NCI-H524 (cell line): Measurements from ENCODE around the gene RSF1.
A peak's percentile ranks its signal among the peaks of the same experiment; 100 is the strongest.
"Not testable (repeated sequence)": the region's sequence is repeated elsewhere in the genome, so short reads cannot be mapped to it uniquely, and the experiment has no call there.

Source experiments
- DNase-seq, 2 experiments: peaks; one replicate each; lab custom pipeline; 2025; lab: John Stamatoyannopoulos, UW

RSF1 gene

DNA sequence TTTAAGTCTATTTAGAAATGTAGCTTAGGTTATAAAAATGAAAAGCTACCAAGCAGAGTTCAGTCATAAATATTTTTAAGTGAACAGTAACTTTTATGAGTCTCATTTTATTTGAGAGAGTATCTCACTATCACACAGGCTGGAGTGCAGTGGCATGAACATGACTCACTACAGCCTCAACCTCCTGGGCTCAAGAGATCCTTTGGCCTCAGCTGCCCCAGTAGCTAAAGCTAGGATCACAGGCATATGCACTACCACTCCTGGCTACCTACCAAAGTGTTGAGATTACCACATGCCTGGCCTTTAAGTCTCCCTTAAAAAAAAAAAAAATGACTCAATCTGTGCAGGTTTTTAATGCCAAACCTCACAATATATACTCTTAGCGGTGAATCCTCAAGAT, 148.3 kb downstream of the RSF1 start:
- DNase-seq, result no peak

DNA sequence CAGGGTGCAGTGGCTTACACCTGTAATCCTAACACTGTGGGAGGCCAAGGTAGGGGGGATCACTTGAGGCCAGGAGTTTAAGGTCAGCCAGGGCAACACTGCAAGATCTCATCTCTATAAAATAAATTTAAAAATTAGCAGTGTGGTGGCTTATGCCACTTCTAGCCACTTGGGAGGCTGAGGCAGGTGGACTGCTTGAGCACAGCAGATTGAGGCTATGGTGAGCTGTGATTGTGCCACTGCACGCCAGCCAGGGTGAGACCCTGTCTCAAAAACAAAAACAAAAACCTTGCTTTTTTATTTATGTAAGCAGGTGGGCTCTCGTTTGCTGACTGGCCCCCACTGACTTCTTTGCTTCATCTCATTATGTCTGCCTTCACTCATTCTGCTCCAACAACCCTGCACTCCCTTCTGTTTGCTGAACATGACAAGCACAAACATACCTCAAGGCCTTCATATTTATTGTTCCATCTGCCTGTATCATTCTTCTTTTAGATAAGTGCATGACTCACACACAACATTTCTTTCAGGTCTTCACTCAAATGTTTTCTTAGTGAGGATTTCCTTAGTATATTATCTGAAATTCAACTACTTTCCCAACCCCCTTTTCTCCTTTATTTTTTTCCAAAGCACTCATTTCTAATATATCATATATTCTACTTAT, 150.5 kb downstream of the RSF1 start:
- DNase-seq, result no peak

DNA sequence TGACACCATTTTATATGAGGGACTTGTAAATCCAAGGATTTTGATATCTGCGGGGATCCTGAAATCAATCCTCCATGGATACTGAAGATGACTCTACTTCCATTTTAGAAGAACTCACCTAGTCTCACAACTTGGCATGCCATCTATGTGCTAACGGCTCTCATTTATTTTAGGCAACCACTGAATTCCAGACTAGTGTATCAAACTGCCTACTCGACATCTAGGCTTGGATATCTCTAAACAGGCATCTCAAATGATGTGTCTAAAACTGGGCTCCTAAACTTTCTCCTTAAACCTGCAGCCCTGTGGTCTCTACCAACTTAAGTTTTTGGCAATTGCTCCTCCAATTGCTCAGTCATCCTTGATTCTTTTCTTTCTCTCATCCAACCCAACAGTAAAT, 151.8 kb downstream of the RSF1 start:
- DNase-seq, result no peak

DNA sequence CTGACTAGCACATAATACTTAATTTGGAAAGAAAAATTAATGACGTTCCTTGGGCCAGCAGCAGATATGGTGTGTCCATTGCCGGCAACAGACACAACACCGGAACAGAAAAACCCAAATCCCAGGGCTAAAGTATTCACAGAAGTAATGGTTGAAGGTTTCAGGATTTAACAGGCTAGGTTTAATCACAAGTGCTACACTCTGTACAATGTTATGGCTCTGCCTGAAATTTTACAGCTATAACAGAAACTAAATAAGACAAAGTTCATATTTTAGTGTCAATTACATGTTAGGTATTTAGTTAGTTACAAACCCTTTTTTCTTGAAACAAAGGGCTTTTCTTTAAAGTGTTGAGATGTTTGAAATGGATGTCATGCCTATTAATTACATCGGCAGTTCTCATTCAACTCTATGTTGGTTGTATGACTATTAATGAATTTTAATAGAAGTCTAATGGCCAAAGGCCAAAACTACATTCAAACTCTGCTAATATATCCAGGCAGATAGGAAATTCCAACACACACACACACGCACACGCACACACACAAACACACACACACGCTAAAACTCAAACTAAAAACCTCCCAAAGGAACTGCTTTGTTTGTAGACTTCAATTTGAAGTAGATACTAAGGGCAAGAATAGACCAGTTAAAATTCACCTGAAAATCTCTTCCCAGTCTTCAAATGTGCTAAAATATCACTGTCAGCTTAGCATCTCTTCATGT, 155.1 kb downstream of the RSF1 start:
- no peak for DNase-seq

DNA sequence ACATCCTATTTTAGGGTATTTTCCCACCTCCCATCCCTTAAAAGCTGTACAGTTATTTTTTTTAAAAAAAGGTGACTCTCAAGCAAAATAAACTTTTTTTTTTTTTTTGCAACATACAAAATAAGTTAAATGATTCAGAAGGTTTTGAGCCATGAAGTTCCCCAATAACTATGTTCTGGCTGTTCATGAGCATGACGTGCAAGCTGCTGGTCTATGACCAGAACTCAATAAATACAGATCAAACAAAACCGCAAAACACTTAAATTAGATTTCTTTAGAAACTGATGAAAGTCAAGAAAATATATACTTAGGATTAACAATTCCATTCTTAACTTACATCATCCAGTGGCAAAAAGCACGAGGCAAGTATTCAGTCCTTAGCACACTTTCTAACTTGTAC, 158.9 kb downstream of the RSF1 start:
- DNase-seq, result no peak

DNA sequence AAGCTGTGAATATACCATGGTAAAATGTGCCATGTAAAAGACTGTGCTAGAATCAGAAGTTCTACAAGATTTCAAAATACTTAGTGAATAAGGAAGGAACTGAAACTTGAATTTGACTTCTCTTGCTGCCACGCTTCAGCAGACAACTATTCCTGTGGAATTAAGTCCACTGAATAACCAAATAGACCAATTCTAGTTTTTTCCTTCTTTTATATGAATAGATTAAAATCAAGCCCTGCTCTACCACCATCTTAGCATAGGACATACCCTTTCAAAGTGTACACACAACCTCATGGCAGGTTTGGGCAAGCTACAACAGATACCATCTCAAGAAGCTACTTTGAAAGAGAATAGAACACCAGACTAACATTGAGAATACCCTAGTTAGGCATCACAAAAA, 159.6 kb downstream of the RSF1 start:
- DNase-seq, result no peak

DNA sequence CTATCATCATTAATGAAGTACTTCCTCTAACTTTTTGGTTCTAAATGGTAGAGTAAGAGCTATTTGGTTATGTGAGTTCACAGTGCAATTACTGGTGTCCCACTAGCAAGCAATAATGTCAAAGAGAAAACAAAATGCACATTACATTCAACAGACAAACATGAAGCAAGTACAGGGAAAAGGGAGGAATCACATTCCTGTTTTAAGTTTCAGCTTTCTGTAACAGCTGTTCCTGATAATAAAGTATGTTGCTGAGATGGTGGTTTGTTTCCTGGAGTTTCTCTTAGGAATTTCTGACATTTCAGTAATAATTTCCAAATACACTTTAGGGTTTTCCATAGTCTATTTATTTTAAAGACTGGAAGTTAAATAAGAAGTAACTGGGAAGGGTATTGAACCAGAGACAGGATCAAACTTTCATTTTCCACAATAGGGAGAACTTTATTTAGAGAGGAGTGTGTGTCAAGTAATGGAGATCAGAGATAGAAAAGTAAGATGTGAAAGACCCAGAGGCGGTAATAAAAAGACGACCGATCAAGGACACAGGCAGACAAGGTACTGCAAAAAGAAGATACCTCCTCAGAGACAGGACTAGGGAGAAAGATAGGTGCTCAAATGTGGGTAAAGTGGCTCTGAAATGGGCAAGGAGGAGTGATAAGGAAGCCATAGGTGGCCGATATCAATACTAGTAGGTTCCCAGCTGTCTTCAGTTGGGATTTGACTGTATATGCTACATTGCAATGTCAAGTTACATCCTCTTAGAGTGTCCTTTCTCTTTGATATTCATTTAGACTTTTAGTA, 162.1 kb downstream of the RSF1 start:
- no peak for DNase-seq

DNA sequence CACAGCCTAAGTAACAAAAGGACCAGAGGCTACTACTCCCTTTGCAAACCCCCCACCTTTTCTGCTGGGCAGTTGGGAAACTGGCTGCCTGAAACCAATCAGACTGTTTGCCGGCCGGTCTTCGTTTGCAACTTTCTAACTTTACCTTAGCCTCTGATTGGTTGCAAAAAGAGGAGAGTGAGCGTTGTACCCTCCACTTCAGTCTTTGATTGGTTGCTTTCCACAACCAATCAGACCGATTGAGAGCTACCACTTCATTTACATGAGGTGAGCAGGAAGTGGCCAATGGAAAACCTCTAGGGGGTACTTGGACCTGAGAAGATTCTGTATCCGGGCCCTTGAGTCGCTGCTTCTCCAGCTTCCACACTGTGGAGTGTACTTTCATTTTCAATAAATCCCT, 164.2 kb downstream of the RSF1 start:
- no peak for DNase-seq

DNA sequence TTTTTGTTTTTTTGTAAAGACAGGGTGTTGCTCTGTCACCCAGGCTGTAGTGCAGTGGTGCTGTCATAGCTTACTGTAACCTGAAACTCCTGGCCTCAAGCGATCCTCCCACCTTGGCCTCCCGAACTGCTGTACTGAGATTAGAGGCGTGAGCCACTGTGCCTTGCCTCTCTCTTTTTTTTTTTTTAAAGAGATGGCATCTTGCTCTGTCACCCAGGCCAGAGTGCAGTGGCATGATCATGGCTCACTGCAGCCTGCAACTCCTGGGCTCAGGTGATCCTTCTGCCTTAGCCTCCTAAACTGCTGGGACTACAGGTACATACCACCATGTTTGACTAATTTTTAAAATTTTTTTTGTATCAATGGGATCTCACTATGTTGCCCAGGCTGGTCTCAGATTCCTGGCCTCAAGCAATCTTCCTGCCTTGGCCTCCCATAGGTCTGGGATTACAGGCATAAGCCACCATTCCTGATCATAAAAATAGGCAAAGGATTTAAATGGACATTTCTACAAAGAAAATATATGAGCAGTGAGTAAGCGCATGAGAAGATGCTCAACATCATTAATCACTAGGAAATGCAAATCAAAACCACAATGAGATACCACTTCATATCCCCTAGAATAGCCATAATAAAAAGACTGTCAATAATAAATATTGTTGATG, 165.6 kb downstream of the RSF1 start:
- no peak for DNase-seq

DNA sequence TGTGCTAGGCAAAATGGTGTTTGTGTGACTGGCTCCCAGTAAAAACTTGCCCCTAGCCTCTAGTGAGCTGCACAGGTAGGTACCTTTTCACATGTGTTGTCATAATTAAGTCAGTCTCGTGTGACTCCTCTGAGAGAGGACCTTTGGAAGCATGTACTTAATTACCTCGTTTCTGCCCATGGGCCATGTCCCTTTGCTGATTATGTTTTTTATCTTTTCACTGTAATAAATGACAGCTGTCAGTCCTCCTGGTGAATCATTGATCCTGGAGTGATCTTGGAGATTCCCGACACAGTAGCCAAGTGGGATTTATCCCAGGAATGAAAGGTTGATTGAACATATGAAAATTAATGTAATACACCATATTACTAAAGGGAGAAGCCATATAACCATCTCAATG, 170.4 kb downstream of the RSF1 start:
- no peak for DNase-seq

DNA sequence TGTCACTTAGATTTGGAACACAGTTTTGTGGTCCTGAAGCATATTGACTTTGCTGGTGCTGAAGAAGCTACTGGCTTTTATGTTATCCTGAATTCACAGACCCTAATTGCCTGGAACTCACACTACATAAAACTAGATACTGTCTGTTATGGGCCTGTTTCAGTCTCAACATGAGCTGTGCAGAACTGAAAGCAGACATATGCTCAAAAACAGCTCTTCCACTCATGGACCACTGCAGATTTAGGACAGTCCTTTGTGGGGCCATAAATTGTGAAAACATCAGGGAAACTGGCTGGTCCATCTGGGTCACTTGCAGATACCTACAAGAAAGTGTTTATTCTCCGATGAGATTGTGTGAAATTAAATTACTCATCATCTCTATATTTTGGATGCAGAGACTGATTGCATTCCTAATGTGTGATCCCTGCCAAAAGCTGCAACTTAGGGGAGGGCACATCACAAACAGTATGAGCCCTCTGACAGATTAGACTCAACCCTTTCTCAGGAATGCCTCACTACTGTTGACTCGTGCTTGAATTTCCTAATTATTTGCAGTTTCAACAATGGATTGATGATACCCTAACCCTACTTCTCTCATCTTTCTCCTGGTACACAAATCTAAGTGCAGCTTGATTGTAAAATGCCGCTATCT, 172.7 kb downstream of the RSF1 start:
- no peak for DNase-seq

DNA sequence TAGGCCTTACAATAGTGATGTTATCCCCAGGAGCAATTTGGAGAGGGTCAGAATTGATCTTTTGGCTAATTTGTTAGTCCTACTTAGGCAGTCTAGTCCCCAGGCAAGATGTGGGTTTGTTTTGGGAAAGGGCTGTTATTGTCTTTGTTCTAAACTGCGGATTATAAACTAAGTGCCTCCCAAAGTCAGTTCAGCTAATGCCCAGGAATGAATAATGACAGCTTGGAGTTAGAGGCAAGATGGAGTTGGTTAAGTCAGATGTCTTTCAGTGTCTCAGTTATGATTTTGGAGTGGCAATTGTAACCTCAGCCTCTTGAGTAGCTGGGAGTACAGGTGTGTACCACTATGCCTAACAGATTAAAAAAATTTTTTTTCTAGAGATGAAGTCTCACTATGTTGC, 175.6 kb downstream of the RSF1 start:
- no peak for DNase-seq

DNA sequence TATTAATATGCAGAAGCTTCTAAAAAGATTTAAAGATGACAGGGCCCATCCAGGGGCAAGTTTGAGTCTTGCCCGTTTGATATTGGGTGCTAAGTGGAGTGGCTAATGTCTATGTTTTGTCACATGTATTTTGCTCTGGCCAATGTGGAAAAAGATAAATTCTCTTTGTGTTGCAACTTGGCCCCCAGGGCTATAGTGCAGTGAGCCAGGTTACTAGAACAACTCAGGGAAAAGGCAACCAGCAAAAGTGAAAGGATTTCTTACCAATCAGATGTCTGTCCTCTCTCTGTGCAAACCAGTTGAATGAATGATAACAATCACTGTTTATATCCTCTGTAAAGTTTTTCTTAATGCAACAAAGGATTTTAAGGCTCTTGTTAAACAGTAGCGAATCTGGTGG, 178.3 kb downstream of the RSF1 start:
- DNase-seq, result no peak

DNA sequence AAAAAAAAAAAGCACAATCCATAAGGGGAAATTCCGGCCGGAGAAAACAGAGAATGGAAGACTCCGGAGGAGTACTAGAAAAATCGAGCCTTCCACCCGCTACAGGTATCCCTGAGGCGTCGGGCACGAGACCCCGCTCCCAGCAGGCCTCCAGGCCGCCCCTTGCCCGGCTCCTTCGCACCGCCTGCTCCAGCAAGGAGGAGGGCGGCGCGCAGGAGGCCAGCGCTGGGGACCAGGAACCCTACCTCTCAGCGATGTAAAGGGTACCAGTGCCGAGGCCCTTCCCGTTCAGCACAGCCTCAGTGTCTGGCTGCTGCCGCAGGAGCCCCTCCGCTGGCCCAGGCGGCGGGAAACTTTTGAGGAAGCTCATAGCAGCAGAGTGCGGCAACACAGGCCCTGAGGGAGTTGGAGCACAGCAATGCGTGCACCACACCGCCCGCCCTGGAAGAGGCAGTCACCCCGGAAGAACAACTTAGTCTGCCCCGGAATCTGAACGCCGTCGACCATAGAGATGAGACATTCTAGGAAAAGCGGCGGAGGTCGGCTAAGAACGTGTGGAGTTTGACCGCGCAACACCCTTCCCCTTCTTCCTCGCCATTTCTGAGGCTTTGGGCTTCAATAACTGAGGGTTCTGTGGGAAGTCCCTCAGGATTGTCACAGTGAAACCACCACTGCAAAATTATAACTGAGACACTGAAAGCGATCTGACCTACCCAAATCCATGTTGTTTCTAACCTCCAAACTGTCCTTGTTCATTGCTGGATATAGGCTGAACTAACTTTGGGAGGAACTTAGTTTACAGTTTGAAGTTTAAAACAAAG, 183.0 kb downstream of the RSF1 start, which contains the start of gene CLNS1A:
TSS of gene CLNS1A (minus strand) at position 450 of the 821 bp plus-strand sequence. CDS start at position 370, 80 bp downstream.
- peak; percentile 80 to 86 for DNase-seq

DNA sequence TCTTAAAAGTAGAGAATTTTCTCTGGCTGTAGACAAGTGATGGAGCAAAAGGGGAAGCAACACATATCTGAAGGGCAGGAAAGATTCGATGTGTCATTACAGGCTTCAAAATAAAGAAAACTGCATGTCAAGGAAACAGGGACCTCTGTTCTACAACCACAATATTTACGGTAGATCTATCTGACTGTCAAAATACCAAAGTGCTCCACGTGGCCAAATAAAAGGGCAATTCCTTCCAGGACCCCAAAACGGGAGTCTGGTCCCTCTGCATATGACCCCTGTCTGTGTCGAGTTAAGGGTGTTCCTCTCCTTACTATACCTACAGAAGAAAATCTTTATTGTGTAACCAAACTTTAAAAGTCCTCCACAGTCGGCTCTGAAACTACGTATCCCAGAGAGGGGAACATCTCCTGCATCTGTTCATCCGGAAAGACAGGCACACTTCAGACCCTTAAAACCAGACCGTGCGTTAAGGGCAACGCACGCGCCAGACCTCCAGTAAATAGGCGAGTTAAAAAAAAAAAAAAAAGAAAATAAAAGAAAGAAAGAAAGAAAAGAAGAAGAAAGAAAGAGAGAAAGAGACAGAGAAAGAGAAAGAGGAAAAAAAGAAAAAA, 183.7 kb downstream of the RSF1 start:
- DNase-seq, result no peak

DNA sequence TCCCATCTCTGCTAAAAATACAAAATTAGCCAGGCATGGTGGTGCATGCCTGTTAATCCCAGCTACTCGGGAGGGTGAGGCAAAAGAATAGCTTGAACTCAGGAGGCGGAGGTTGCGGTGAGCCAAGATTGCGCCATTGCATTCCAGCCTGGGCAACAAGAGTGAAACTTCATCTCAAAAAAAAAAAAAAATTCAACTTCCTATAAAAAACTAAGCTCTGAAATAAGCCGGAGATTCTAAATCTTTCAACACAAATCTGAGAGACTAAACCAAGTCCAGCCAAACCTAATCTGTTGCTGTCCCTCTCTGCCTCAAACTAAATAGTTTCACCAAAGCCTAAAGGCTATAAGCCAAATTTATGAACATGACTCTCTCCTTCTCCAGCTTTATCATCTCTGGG, 186.6 kb downstream of the RSF1 start:
- not testable (repeated sequence) for DNase-seq

DNA sequence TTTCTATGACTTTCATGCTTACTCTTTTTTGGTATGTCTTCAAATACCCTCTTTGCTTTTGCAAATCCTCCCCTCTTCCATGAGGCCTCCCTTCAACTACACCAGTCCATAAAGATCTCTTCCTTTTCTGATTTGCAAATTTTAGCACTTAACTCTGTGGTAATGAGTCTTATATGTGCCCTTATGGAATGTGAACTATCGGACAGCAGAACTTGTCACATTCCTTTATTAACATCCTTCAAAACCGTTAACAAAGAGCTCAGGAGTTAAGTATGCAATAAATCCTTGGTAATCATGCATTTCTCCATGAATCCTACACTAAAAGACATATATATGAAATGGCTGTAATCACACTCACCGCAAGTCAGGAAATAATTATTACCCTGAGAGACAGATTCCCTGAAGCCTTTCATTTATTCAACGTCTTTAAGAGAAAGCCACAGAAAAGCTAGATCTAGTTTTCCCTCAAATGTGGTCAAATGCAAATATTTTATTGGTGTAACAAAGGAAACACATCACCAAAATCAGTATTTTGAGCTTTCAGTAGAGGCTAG, 190.3 kb downstream of the RSF1 start:
- DNase-seq, result no peak

DNA sequence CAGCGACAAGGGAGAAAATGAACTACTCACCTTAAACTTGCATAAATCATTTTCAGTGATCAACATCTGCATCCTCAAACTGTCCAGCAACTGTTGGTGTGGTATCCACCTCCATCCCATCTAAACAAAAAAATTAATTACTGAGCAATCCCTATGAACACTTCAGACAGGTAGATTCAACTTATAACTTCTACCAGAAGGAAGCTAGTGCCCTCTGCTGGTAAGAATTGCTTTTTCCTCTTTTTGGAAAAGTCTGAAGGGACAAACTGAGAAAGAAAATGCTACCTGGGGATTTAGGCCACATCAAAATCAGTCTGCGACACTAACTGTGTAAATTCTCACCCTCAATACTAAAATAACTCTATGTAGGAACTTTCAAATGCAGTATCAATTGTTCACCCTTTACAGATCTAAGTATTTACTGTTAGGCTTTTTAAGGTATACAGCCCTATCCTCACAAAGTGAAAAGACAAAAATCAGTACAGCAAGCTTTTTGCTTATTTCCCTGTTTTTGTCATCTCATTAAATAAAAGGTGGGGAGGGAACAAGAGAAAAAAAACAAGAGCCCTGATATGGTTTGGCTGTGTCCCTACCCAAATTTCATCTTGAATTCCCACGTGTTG, 200.8 kb downstream of the RSF1 start:
- peak; percentile 8 to 53 for DNase-seq

DNA sequence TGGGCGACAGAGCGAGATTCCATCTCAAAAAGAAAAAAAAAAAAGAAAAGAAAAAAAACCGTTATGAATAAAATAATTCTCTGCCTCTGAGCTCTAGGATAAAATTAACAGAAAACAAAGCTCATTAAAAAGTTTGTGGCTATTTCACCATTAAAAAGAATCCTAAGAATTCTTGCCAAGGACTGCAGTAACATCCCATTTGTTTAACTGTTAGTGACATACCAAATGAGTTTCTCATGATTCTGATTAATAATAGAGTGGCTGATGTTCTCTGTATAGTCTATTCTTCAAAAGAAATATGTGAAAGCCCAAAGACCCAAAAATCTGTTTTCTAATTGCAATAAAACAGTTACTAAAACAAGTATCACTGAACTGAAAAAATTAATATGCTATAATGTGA, 202.6 kb downstream of the RSF1 start:
- no peak for DNase-seq

DNA sequence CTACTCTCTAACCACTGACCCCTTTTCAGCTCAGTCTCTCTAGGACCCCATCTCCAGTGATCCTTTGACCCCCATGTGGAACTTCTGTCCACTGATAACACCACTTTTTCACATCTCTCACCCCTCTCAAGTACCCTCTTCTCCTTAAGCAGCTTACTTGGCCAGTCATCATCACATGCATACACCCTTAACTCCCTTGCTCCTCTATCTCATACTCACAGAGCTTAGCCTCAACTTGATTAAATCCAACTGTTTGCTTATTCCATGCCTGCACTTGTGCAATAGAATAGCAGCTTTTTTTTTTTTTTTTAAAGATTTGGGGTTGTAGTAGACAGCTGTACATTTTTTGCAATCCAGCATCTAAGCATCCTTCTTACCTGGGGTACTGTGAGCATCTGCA, 208.6 kb downstream of the RSF1 start:
- DNase-seq, result no peak
